Esophagus muscularis mucosa (tissue), 4 donors: ENCODE results near the gene CD300E. TPM values are rescaled to one million over a fixed set of nuclear protein-coding genes. Genes with fewer than 3 reads are reported as not detected.
A peak's percentile ranks its signal among the peaks of the same experiment; 100 is the strongest.

ENCODE experiments used
- DNase-seq: peaks from one replicate; pipeline ENCODE4 v3.0.0-alpha.2; 2017; ENCODE audit errors: extremely low spot score
- H3K27ac ChIP-seq, 4 donors: fragments of 200-600 bp; sonication (generic); replicated peaks in 1 of 4; 1 replicate in 3 of 4; 2 replicates in 1 of 4; pipeline ENCODE4 v1.5.1; 2016 to 2019; ENCODE audit warnings: mild to moderate bottlenecking in 1 of 4
- H3K27me3 ChIP-seq, 4 donors: fragments of 200-600 bp; sonication (generic); one replicate each; pipeline versions ENCODE4 v1.5.1 to v1.6.0; 2016 to 2019
- H3K36me3 ChIP-seq, 4 donors: fragments of 200-600 bp; sonication (generic); one replicate each; pipeline ENCODE4 v1.5.1; 2016 to 2019
- H3K4me1 ChIP-seq, 4 donors: fragments of 200-600 bp; sonication (generic); one replicate each; pipeline ENCODE4 v1.5.1; 2016 to 2019
- H3K4me3 ChIP-seq, 4 donors: fragments of 200-600 bp; sonication (generic); 1 replicate in 2 of 4; 2 replicates in 2 of 4; pipeline ENCODE4 v1.5.1; 2016 to 2019; ENCODE audit warnings: mild to moderate bottlenecking in 4 of 4, moderate library complexity in 1 of 4
- H3K9me3 ChIP-seq, 4 donors: fragments of 200-600 bp; sonication (generic); 1 replicate in 3 of 4; 2 replicates in 1 of 4; pipeline ENCODE4 v1.5.1; 2016 to 2019
- CTCF ChIP-seq, 3 experiments: fragments of 200-600 bp in 2 of 3; fragments of 450-650 bp in 1 of 3; sonication (generic) in 2 of 3; IDR thresholded peaks; one replicate each; pipeline ENCODE4 v1.5.1; 2017 to 2019; ENCODE audit warnings: antibody characterized with exemption in 3 of 3, mild to moderate bottlenecking in 2 of 3, moderate library complexity in 1 of 3
- EP300 ChIP-seq: sonication (generic); formaldehyde crosslinking; IDR thresholded peaks from one replicate; pipeline ENCODE4 v1.6.1; 2017; ENCODE audit warnings: antibody characterized with exemption
- POLR2A ChIP-seq: fragments of 450-650 bp; IDR thresholded peaks from one replicate; pipeline ENCODE4 v1.6.1; 2017; ENCODE audit warnings: antibody characterized with exemption, moderate library complexity, mild to moderate bottlenecking, low read depth
- POLR2AphosphoS5 ChIP-seq, 2 donors: sonication (generic); formaldehyde crosslinking; IDR thresholded peaks; one replicate each; pipeline ENCODE4 v1.6.1; 2017; ENCODE audit warnings: antibody characterized with exemption in 2 of 2
- WGBS: methylation state at CpG from one replicate; pipeline ENCODE4 v1.1.5; 2018; 5-methylcytosine and 5-hydroxymethylcytosine counted together
- intact Hi-C: fragments of 100-400 bp; cut with DNase I; formaldehyde crosslinking; loops from one replicate; pipeline ENCODE4 v1.15.1; 2023
- total RNA-seq, 4 donors: library from RNA; depleted of rRNA; stranded (reverse); fragments of >200 nt; gene quantifications; one replicate each; pipeline versions ENCODE4 v1.1.0 to v1.2.1, GENCODE V29; 2016

CD300E gene
- total RNA-seq, 4 donors from 2014 or later: 0.39 to 5.0 (median 0.62) TPM

GRCh38 chr17:74604761-74605160 lies 18.8 kb downstream of the CD300E start:
- Histone ChIP-seq H3K36me3 (no peaks in the 10 kb centered on the region), H3K9me3 (no peaks in the 10 kb centered on the region), H3K27me3 (no peaks in the 10 kb centered on the region), H3K4me3 (no peak overlapping the region), H3K4me1 (peaks cover 7 to 12% (median 12%) of the 10 kb centered on the region in 4 donors), H3K27ac (peak overlapping the region in 2 of 4 donors; percentile 57 to 62)
- no peak for DNase-seq
- TF ChIP-seq POLR2AphosphoS5 (IDR thresholded peaks at IDR 0.05) (no peak), POLR2A (no peak), EP300 (no peak), CTCF (IDR thresholded peaks at IDR 0.05) (no peak)
- WGBS: 86% methylated on average over 10 of the region's 10 CpGs
- intact Hi-C loops: no loop called here

- TF ChIP-seq CTCF (IDR thresholded peaks at IDR 0.05): no peak
- no peak for TF ChIP-seq POLR2A
- no peak for TF ChIP-seq POLR2AphosphoS5 (IDR thresholded peaks at IDR 0.05)
- TF ChIP-seq EP300: no peak
- Histone ChIP-seq H3K4me1 (peaks cover 7 to 12% (median 12%) of the 10 kb centered on the region in 4 donors), H3K4me3 (no peak overlapping the region), H3K27me3 (peaks cover 0 to 3% (median 0%) of the 10 kb centered on the region in 4 donors), H3K27ac (no peak overlapping the region), H3K36me3 (no peaks in the 10 kb centered on the region), H3K9me3 (no peaks in the 10 kb centered on the region)
- intact Hi-C loops: no loop called here
- DNase-seq: no peak
- WGBS: 82% methylated on average over 4 of the region's 6 CpGs
Measured at GRCh38 chr17:74604200-74604599, 19.3 kb downstream of the CD300E start.

GRCh38 chr17:74603746-74604145 lies 19.8 kb downstream of the CD300E start:
- Histone ChIP-seq H3K36me3 (no peaks in the 10 kb centered on the region), H3K4me1 (peaks cover 7 to 12% (median 12%) of the 10 kb centered on the region in 4 donors), H3K9me3 (no peaks in the 10 kb centered on the region), H3K4me3 (no peak overlapping the region), H3K27ac (no peak overlapping the region), H3K27me3 (peaks cover 0 to 7% (median 0%) of the 10 kb centered on the region in 4 donors)
- intact Hi-C loops: no loop called here
- DNase-seq: no peak
- 87% methylated on average over 4 of the region's 5 CpGs for WGBS
- no peak for TF ChIP-seq EP300
- TF ChIP-seq POLR2AphosphoS5 (IDR thresholded peaks at IDR 0.05): no peak
- TF ChIP-seq CTCF (IDR thresholded peaks at IDR 0.05): no peak
- no peak for TF ChIP-seq POLR2A

GRCh38 chr17:74603037-74603635 lies 20.4 kb downstream of the CD300E start:
- H3K36me3 ChIP-seq: no peaks in the 10 kb centered on the region
- no peak overlapping the region for H3K27ac ChIP-seq
- no peak for DNase-seq
- no peak overlapping the region for H3K4me3 ChIP-seq
- TF ChIP-seq POLR2A: no peak
- no peak for TF ChIP-seq EP300
- no peak for TF ChIP-seq CTCF (IDR thresholded peaks at IDR 0.05)
- TF ChIP-seq POLR2AphosphoS5 (IDR thresholded peaks at IDR 0.05): no peak
- H3K27me3 ChIP-seq: peaks cover 0 to 13% (median 0%) of the 10 kb centered on the region in 4 donors
- no peaks in the 10 kb centered on the region for H3K9me3 ChIP-seq
- WGBS: 60% methylated on average over 6 of the region's 6 CpGs
- intact Hi-C loops: no loop called here
- H3K4me1 ChIP-seq: peaks cover 7 to 12% (median 12%) of the 10 kb centered on the region in 4 donors
